ENCODE results near the gene CCL7. TPM values are rescaled to one million over a fixed set of nuclear protein-coding genes. Genes with fewer than 3 reads are reported as not detected.

The CCL7 gene
- polyA plus RNA-seq, 3 donors = 0.25 to 0.38 TPM; not detected in 1

GRCh38 chr17:34311291-34311690 is 41.3 kb downstream of the CCL7 start:
- WGBS (ENCODE audit: insufficient coverage) = no CpG with 5 or more reads among the region's 7 CpGs
- Histone ChIP-seq H3K27ac (ENCODE audit: low read depth in 1 of 2, low read length in 2 of 2) (no peak overlapping the region), H3K36me3 (replicated peaks in 1 of 2; ENCODE audit: control insufficient read depth in 1 of 2, insufficient read depth in 2 of 2, low read length in 2 of 2) (no peaks in the 10 kb centered on the region), H3K4me1 (ENCODE audit: control insufficient read depth in 1 of 2, insufficient read depth in 2 of 2, low read length in 2 of 2) (peaks cover 60 to 62% of the 10 kb centered on the region in 2 donors), H3K79me2 (ENCODE audit: insufficient read depth, low read length) (no peaks in the 10 kb centered on the region), H4K20me1 (ENCODE audit: insufficient read depth, low read length) (no peaks in the 10 kb centered on the region), H3K9ac (ENCODE audit: insufficient read depth, low read length, poor library complexity, severe bottlenecking) (no peak overlapping the region), H3K27me3 (ENCODE audit: control insufficient read depth in 2 of 2, insufficient read depth in 2 of 2, low read length in 2 of 2) (no peaks in the 10 kb centered on the region), H3K4me2 (replicated peaks; ENCODE audit: extremely low read depth, low read length, poor library complexity, severe bottlenecking) (no peak overlapping the region), H3K9me3 (replicated peaks in 1 of 2; ENCODE audit: control insufficient read depth in 1 of 2, insufficient read depth in 1 of 2, low read length in 2 of 2) (no peaks in the 10 kb centered on the region), H2AFZ (ENCODE audit: insufficient read depth, low read depth, low read length, poor library complexity, severe bottlenecking) (no peak overlapping the region), H3K4me3 (replicated peaks in 1 of 3; ENCODE audit: low read depth in 2 of 3, low read length in 3 of 3) (no peak overlapping the region)
- intact Hi-C loops (cut with micrococcal nuclease) = loop anchor here in 1 of 2 donors (10.0 kb wide), 1 partner anchor 56 kb away; the partner anchor contains the start of gene CCL2
- Mint-ChIP-seq H3K4me3 (no peak overlapping the region), H3K9me3 (no peaks in the 10 kb centered on the region), H3K4me1 (peaks cover 64% of the 10 kb centered on the region), H3K27ac (no peak overlapping the region), H3K27me3 (ENCODE audit: low read depth in 3 of 3) (no peaks in the 10 kb centered on the region), H3K36me3 (no peaks in the 10 kb centered on the region)
- no peak for TF ChIP-seq CTCF (IDR thresholded peaks at IDR 0.05)
- DNase-seq = no peak

GRCh38 chr17:34312080-34312479 is 42.1 kb downstream of the CCL7 start:
- no peak for TF ChIP-seq CTCF (IDR thresholded peaks at IDR 0.05)
- peaks cover 0 to 2% of the 10 kb centered on the region in 2 donors for H3K36me3 Mint-ChIP-seq
- no peak overlapping the region for H3K27ac Mint-ChIP-seq
- intact Hi-C loops (cut with micrococcal nuclease) = loop anchor here in 1 of 2 donors (10.0 kb wide), 1 partner anchor 57 kb away; the partner anchor contains the start of gene CCL2
- H3K4me1 Mint-ChIP-seq = peaks cover 56% of the 10 kb centered on the region
- Histone ChIP-seq H3K27me3 (ENCODE audit: control insufficient read depth in 2 of 2, insufficient read depth in 2 of 2, low read length in 2 of 2) (no peaks in the 10 kb centered on the region), H3K9me3 (replicated peaks in 1 of 2; ENCODE audit: control insufficient read depth in 1 of 2, insufficient read depth in 1 of 2, low read length in 2 of 2) (no peaks in the 10 kb centered on the region), H3K27ac (ENCODE audit: low read depth in 1 of 2, low read length in 2 of 2) (no peak overlapping the region), H3K36me3 (replicated peaks in 1 of 2; ENCODE audit: control insufficient read depth in 1 of 2, insufficient read depth in 2 of 2, low read length in 2 of 2) (no peaks in the 10 kb centered on the region), H2AFZ (ENCODE audit: insufficient read depth, low read depth, low read length, poor library complexity, severe bottlenecking) (no peak overlapping the region), H3K4me3 (replicated peaks in 1 of 3; ENCODE audit: low read depth in 2 of 3, low read length in 3 of 3) (no peak overlapping the region), H4K20me1 (ENCODE audit: insufficient read depth, low read length) (no peaks in the 10 kb centered on the region), H3K4me2 (replicated peaks; ENCODE audit: extremely low read depth, low read length, poor library complexity, severe bottlenecking) (no peak overlapping the region), H3K9ac (ENCODE audit: insufficient read depth, low read length, poor library complexity, severe bottlenecking) (no peak overlapping the region), H3K4me1 (ENCODE audit: control insufficient read depth in 1 of 2, insufficient read depth in 2 of 2, low read length in 2 of 2) (peaks cover 53 to 54% of the 10 kb centered on the region in 2 donors), H3K79me2 (ENCODE audit: insufficient read depth, low read length) (no peaks in the 10 kb centered on the region)
- no peak overlapping the region for H3K4me3 Mint-ChIP-seq
- H3K27me3 Mint-ChIP-seq (ENCODE audit: low read depth in 3 of 3) = no peaks in the 10 kb centered on the region
- WGBS (ENCODE audit: insufficient coverage) = 71% methylated on average over 4 of the region's 5 CpGs
- no peaks in the 10 kb centered on the region for H3K9me3 Mint-ChIP-seq
- no peak for DNase-seq
